Fibroblast of villous mesenchyme (primary cell): Measurements from ENCODE around the gene CFAP69. TPM values are rescaled to one million over a fixed set of nuclear protein-coding genes. Genes with fewer than 3 reads are reported as not detected.

Experiments
- DNase-seq: peaks from one replicate; pipeline ENCODE4 v3.0.0-alpha.2; 2010; ENCODE audit warnings: low read depth
- H3K4me3 ChIP-seq: 2 replicates; pipeline ENCODE4 v1.5.1; 2011; ENCODE audit warnings: low read depth, mild to moderate bottlenecking, low read length
- total RNA-seq: library from RNA; depleted of rRNA; stranded (reverse); fragments of >200 nt; gene quantifications from 2 replicates; pipeline ENCODE4 v1.2.3, GENCODE V29; 2012
- TF ChIP-seq, protein P1 (sequence below): IDR thresholded peaks from 2 replicates; pipeline ENCODE4 v1.5.1; 2012; ENCODE audit warnings: low read depth, mild to moderate bottlenecking, low read length; ENCODE audit not compliant: insufficient read depth

CFAP69 gene
- total RNA-seq, 1 donor = 2.6 TPM

GRCh38 chr7:90231304-90231703, 13.7 kb upstream of the CFAP69 start:
- no peak overlapping the region for H3K4me3 ChIP-seq
- TF ChIP-seq, protein P1, sequence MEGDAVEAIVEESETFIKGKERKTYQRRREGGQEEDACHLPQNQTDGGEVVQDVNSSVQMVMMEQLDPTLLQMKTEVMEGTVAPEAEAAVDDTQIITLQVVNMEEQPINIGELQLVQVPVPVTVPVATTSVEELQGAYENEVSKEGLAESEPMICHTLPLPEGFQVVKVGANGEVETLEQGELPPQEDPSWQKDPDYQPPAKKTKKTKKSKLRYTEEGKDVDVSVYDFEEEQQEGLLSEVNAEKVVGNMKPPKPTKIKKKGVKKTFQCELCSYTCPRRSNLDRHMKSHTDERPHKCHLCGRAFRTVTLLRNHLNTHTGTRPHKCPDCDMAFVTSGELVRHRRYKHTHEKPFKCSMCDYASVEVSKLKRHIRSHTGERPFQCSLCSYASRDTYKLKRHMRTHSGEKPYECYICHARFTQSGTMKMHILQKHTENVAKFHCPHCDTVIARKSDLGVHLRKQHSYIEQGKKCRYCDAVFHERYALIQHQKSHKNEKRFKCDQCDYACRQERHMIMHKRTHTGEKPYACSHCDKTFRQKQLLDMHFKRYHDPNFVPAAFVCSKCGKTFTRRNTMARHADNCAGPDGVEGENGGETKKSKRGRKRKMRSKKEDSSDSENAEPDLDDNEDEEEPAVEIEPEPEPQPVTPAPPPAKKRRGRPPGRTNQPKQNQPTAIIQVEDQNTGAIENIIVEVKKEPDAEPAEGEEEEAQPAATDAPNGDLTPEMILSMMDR = no peak
- no peak for DNase-seq

GRCh38 chr7:90232430-90232829, 12.5 kb upstream of the CFAP69 start:
- no peak for DNase-seq
- TF ChIP-seq, protein P1 = no peak
- H3K4me3 ChIP-seq = no peak overlapping the region

- TF ChIP-seq, protein P1 = no peak
- no peak overlapping the region for H3K4me3 ChIP-seq
- no peak for DNase-seq
Measured at GRCh38 chr7:90233569-90233968, 11.4 kb upstream of the CFAP69 start.

DNA sequence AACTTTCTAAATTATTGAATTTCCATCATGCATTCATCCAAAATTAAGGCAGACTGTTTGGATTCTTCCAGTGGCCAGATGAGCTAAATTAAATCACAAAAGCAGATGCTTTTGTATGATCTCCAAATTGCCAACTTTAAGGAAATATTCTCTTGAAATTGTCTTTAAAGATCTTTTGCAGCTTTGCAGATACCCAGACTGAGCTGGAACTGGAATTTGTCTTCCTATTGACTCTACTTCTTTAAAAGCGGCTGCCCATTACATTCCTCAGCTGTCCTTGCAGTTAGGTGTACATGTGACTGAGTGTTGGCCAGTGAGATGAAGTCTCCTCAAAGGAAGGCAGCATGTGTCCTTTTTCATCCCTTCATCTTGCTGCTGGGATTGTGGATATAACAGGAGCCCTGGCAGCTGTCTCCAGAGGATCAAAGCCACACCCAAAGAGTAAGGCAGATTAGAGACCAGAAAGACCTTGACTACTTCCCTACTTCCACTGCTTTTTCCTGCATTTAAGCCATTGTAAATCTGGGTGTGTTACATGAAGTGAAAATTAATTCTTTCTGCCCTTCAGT, 8.2 kb upstream of the CFAP69 start:
- TF ChIP-seq, protein P1 = no peak
- H3K4me3 ChIP-seq = no peak overlapping the region
- DNase-seq = no peak

GRCh38 chr7:90238022-90238421, 7.0 kb upstream of the CFAP69 start:
- H3K4me3 ChIP-seq = no peak overlapping the region
- TF ChIP-seq, protein P1 = no peak
- no peak for DNase-seq

DNA sequence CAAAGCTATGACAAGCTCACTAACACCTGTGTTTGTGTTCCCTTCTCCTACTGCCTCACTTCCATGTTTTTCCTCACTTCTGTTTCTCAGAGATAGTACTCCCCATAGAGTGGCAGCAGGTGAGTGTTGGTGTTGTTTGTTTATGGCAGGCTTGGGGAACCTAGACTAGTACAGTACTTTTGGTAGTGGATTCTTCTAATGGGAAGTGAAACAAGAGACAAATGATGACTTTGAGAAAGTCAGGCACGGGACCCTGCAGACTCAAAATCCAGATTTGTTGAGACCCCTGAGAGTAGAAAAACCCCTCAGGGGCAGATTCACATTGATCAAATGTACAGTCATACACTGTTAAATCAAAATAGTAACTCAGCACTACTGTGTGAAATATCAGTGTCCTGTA, 6.4 kb upstream of the CFAP69 start:
- TF ChIP-seq, protein P1 = no peak
- no peak overlapping the region for H3K4me3 ChIP-seq
- no peak for DNase-seq

GRCh38 chr7:90239050-90239449, 5.9 kb upstream of the CFAP69 start:
- no peak overlapping the region for H3K4me3 ChIP-seq
- TF ChIP-seq, protein P1 = no peak
- no peak for DNase-seq
